ENCODE measurements around the gene BACH2. TPM values are rescaled to one million over a fixed set of nuclear protein-coding genes. Genes with fewer than 3 reads are reported as not detected.

The BACH2 gene
- total and polyA plus RNA-seq, 2 of the 4 experiments (the other 2 are of a cell fraction) = 1.3 to 1.4 TPM

GRCh38 chr6:90319979-90320685 lies 23.5 kb upstream of the BACH2 start:
- Histone ChIP-seq H3K9me3 (ENCODE audit: control insufficient read depth, insufficient read depth, low read length) (no peaks in the 10 kb centered on the region), H3K23ac (ENCODE audit: low read depth, low read length) (no peak overlapping the region), H3K36me3 (ENCODE audit: control insufficient read depth, insufficient read depth, low read length) (no peaks in the 10 kb centered on the region), H2AFZ (replicated peaks; ENCODE audit: low read length, poor library complexity) (no peak overlapping the region), H3K56ac (ENCODE audit: extremely low read depth, insufficient read depth, low read length) (no peak overlapping the region), H3K9ac (ENCODE audit: low read depth, low read length) (no peak overlapping the region), H3K27me3 (ENCODE audit: control insufficient read depth, insufficient read depth, low read length) (peaks cover 11% of the 10 kb centered on the region), H3K27ac (ENCODE audit: insufficient read depth, low read length) (no peak overlapping the region), H2AK9ac (replicated peaks; ENCODE audit: low read depth, low read length, poor library complexity) (no peak overlapping the region), H2BK20ac (ENCODE audit: low read depth, low read length) (no peak overlapping the region), H2AK5ac (ENCODE audit: low read depth, low read length) (no peak overlapping the region), H3K14ac (replicated peaks; ENCODE audit: low read depth, low read length) (no peak overlapping the region), H3K4ac (ENCODE audit: low read depth, low read length) (no peak overlapping the region), H3K79me1 (ENCODE audit: low read depth in 1 of 2, low read length in 2 of 2) (no peaks in the 10 kb centered on the region), H4K20me1 (ENCODE audit: insufficient read depth, low read length) (no peaks in the 10 kb centered on the region), H2BK5ac (ENCODE audit: low read depth, low read length, poor library complexity, severe bottlenecking) (no peak overlapping the region), H3K4me2 (ENCODE audit: low read depth, low read length) (no peak overlapping the region), H4K91ac (ENCODE audit: insufficient read depth, low read depth, low read length) (no peak overlapping the region), H2BK120ac (ENCODE audit: low read depth, low read length) (no peak overlapping the region), H3K9me1 (ENCODE audit: insufficient read depth, low read length) (no peaks in the 10 kb centered on the region), H3K4me3 (ENCODE audit: insufficient read depth, low read depth, low read length) (no peak overlapping the region), H4K5ac (ENCODE audit: low read depth, low read length) (no peak overlapping the region), H4K8ac (ENCODE audit: low read depth in 2 of 2, low read length in 2 of 2) (no peak overlapping the region), H3K18ac (ENCODE audit: low read depth, low read length) (no peak overlapping the region), H3K4me1 (ENCODE audit: control insufficient read depth, insufficient read depth, low read length) (no peaks in the 10 kb centered on the region), H2BK15ac (ENCODE audit: low read depth, low read length) (no peak overlapping the region)
- no peak for TF ChIP-seq NFE2L2 (IDR thresholded peaks at IDR 0.05; ENCODE audit: low read depth, low read length)
- TF ChIP-seq MXI1 (IDR thresholded peaks at IDR 0.05; ENCODE audit: borderline replicate concordance, low read depth, low read length) = no peak
- TF ChIP-seq CEBPB (IDR thresholded peaks at IDR 0.05; ENCODE audit: low read depth, low read length) = no peak
- TF ChIP-seq MAZ (IDR thresholded peaks at IDR 0.05; ENCODE audit: borderline replicate concordance, low read depth, low read length) = no peak
- intact Hi-C loops (cut with micrococcal nuclease) (no loop called here), dilution Hi-C loops (cut with HindIII; ENCODE audit: low sequenced_read_pairs, unreplicated experiment) (no loop called here), in situ Hi-C loops (cut with MboI; ENCODE audit: low sequenced_read_pairs) (no loop called here)
- CTCF ChIA-PET = no interaction called here
- BruUV-seq (replicated peaks) = no TSS peak
- DNase-seq = no peak
- no peak for ATAC-seq (ENCODE audit: low read depth)
- WGBS, 2 experiments (ENCODE audit: extremely low coverage in 2 of 2, insufficient read length in 1 of 2) = 93% methylated on average over 2 of the region's 6 CpGs; no CpG with 5 or more reads in 1 of the 2 experiments
- POLR2A ChIA-PET (ENCODE audit: unreplicated experiment) = no interaction called here
